Skeletal muscle tissue (tissue), 4 donors: Measurements from ENCODE around the gene PRKCI. TPM values are rescaled to one million over a fixed set of nuclear protein-coding genes. Genes with fewer than 3 reads are reported as not detected.
"Not testable (repeated sequence)": the region's sequence is repeated elsewhere in the genome, so short reads cannot be mapped to it uniquely, and the experiment has no call there.

ENCODE experiments used
- H3K27ac ChIP-seq: one replicate; pipeline ENCODE4 v1.7.0; 2013; ENCODE audit warnings: mild to moderate bottlenecking, low read depth, low read length, inconsistent platforms
- H3K27me3 ChIP-seq, 3 donors: one replicate each; pipeline ENCODE4 v1.7.0; 2013; ENCODE audit warnings: low read length in 3 of 3; ENCODE audit not compliant: control insufficient read depth in 3 of 3, insufficient read depth in 3 of 3
- H3K36me3 ChIP-seq, 3 donors: one replicate each; pipeline ENCODE4 v1.7.0; 2013; ENCODE audit warnings: low read length in 3 of 3; ENCODE audit not compliant: control insufficient read depth in 3 of 3, insufficient read depth in 3 of 3
- H3K4me1 ChIP-seq, 3 donors: one replicate each; pipeline ENCODE4 v1.7.0; 2013; ENCODE audit warnings: low read length in 3 of 3, mild to moderate bottlenecking in 3 of 3; ENCODE audit not compliant: control insufficient read depth in 3 of 3, insufficient read depth in 3 of 3
- H3K4me3 ChIP-seq, 3 donors: one replicate each; pipeline ENCODE4 v1.7.0; 2013; ENCODE audit warnings: low read length in 3 of 3
- H3K9ac ChIP-seq, 3 donors: one replicate each; pipeline ENCODE4 v1.7.0; 2013; ENCODE audit warnings: low read length in 3 of 3, mild to moderate bottlenecking in 3 of 3, moderate library complexity in 2 of 3, low read depth in 1 of 3
- H3K9me3 ChIP-seq, 3 donors: one replicate each; pipeline ENCODE4 v1.7.0; 2013; ENCODE audit warnings: low read length in 3 of 3; ENCODE audit not compliant: control insufficient read depth in 3 of 3
- total RNA-seq: library from RNA; depleted of rRNA; stranded (reverse); fragments of >200 nt; gene quantifications from one replicate; pipeline ENCODE4 v1.2.3, GENCODE V29; 2014
- donor health status: Osteomylitis.

The PRKCI gene
- total RNA-seq, 1 donor from 2014 or later, result 21.9 TPM

GRCh38 chr3:170247875-170248274 lies 25.7 kb downstream of the PRKCI start:
- Histone ChIP-seq H3K4me1 (no peaks in the 10 kb centered on the region), H3K27ac (no peak overlapping the region), H3K27me3 (no peaks in the 10 kb centered on the region), H3K4me3 (no peak overlapping the region), H3K9ac (no peak overlapping the region), H3K36me3 (peaks cover 2 to 4% (median 3%) of the 10 kb centered on the region in 3 donors), H3K9me3 (no peaks in the 10 kb centered on the region)

- H3K27me3 ChIP-seq, result no peaks in the 10 kb centered on the region
- no peak overlapping the region for H3K9ac ChIP-seq
- H3K9me3 ChIP-seq, result no peaks in the 10 kb centered on the region
- H3K36me3 ChIP-seq, result peaks cover 2 to 4% (median 4%) of the 10 kb centered on the region in 3 donors
- no peak overlapping the region for H3K4me3 ChIP-seq
- H3K27ac ChIP-seq, result no peak overlapping the region
- H3K4me1 ChIP-seq, result no peaks in the 10 kb centered on the region
Measured at GRCh38 chr3:170256597-170256996, 34.4 kb downstream of the PRKCI start.

GRCh38 chr3:170257145-170257544 lies 34.9 kb downstream of the PRKCI start:
- H3K27ac ChIP-seq, result no peak overlapping the region
- H3K4me3 ChIP-seq, result no peak overlapping the region
- H3K9me3 ChIP-seq, result no peaks in the 10 kb centered on the region
- peaks cover 2 to 4% (median 4%) of the 10 kb centered on the region in 3 donors for H3K36me3 ChIP-seq
- H3K9ac ChIP-seq, result no peak overlapping the region
- H3K27me3 ChIP-seq, result no peaks in the 10 kb centered on the region
- H3K4me1 ChIP-seq, result no peaks in the 10 kb centered on the region

GRCh38 chr3:170258105-170258487 lies 35.9 kb downstream of the PRKCI start:
- Histone ChIP-seq H3K27me3 (no peaks in the 10 kb centered on the region), H3K4me1 (no peaks in the 10 kb centered on the region), H3K27ac (no peak overlapping the region), H3K36me3 (peaks cover 2 to 4% (median 4%) of the 10 kb centered on the region in 3 donors), H3K9me3 (no peaks in the 10 kb centered on the region), H3K4me3 (no peak overlapping the region), H3K9ac (no peak overlapping the region)

GRCh38 chr3:170259907-170260306 lies 37.7 kb downstream of the PRKCI start:
- Histone ChIP-seq H3K9ac (no peak overlapping the region), H3K27me3 (no peaks in the 10 kb centered on the region), H3K4me3 (no peak overlapping the region), H3K36me3 (peaks cover 7 to 17% (median 10%) of the 10 kb centered on the region in 3 donors), H3K4me1 (no peaks in the 10 kb centered on the region), H3K27ac (no peak overlapping the region), H3K9me3 (no peaks in the 10 kb centered on the region)

GRCh38 chr3:170267793-170268192 lies 45.6 kb downstream of the PRKCI start:
- Histone ChIP-seq H3K9ac (no peak overlapping the region), H3K4me1 (no peaks in the 10 kb centered on the region), H3K27ac (no peak overlapping the region), H3K27me3 (no peaks in the 10 kb centered on the region), H3K36me3 (peaks cover 14 to 19% (median 15%) of the 10 kb centered on the region in 3 donors), H3K4me3 (no peak overlapping the region), H3K9me3 (no peaks in the 10 kb centered on the region)

GRCh38 chr3:170269673-170270254 lies 47.5 kb downstream of the PRKCI start:
- H3K4me1 ChIP-seq, H3K4me3 ChIP-seq, H3K27ac ChIP-seq, H3K27me3 ChIP-seq, H3K9ac ChIP-seq, H3K9me3 ChIP-seq: not testable (repeated sequence)
- peaks cover 10 to 15% (median 10%) of the 10 kb centered on the region in 3 donors for H3K36me3 ChIP-seq

- Histone ChIP-seq H3K36me3 (peaks cover 10 to 15% (median 10%) of the 10 kb centered on the region in 3 donors), H3K9ac (no peak overlapping the region), H3K4me1 (no peaks in the 10 kb centered on the region), H3K27me3 (no peaks in the 10 kb centered on the region), H3K27ac (no peak overlapping the region), H3K9me3 (no peaks in the 10 kb centered on the region), H3K4me3 (no peak overlapping the region)
Measured at GRCh38 chr3:170270282-170270881, 48.2 kb downstream of the PRKCI start.

GRCh38 chr3:170274641-170275040 lies 52.4 kb downstream of the PRKCI start:
- no peak overlapping the region for H3K27ac ChIP-seq
- no peak overlapping the region for H3K9ac ChIP-seq
- no peaks in the 10 kb centered on the region for H3K4me1 ChIP-seq
- H3K4me3 ChIP-seq, result no peak overlapping the region
- no peaks in the 10 kb centered on the region for H3K9me3 ChIP-seq
- H3K36me3 ChIP-seq, result peaks cover 8 to 15% (median 10%) of the 10 kb centered on the region in 3 donors
- no peaks in the 10 kb centered on the region for H3K27me3 ChIP-seq

GRCh38 chr3:170275832-170276231 lies 53.6 kb downstream of the PRKCI start:
- Histone ChIP-seq H3K36me3 (peaks cover 4 to 10% (median 4%) of the 10 kb centered on the region in 3 donors), H3K4me1 (no peaks in the 10 kb centered on the region)

More at GRCh38 chr3:170275832-170276231, 53.6 kb downstream of the PRKCI start:
- no peaks in the 10 kb centered on the region for H3K27me3 ChIP-seq
- H3K4me3 ChIP-seq, result no peak overlapping the region
- H3K9me3 ChIP-seq, result no peaks in the 10 kb centered on the region
- H3K9ac ChIP-seq, result no peak overlapping the region
- no peak overlapping the region for H3K27ac ChIP-seq
